ENCODE data around the gene ZCCHC7. TPM values are rescaled to one million over a fixed set of nuclear protein-coding genes. Genes with fewer than 3 reads are reported as not detected.

ZCCHC7 gene
- total and polyA plus RNA-seq, 9 donors: 15.8 to 37.4 (median 28.4) TPM

DNA sequence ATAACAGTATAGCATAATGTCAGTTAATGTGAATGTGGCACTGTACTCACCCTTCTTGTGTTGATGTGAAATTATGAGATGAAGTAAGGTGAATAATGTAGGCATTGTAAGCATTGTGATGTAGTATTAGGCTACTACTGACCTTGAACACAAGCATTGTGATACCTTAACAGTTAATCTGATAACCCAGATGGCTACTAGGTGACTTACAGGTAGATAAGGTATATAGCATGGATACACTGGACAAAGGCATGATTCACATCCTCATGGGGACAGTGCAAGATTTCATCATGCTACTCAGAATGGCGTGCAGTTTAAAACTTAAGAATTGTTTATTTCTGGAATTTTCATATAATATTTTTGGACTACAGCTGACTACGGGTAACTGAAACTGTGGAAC, 134.8 kb downstream of the ZCCHC7 start:
- intact Hi-C loops (cut with DNase I): no loop called here
- 98% methylated on average over 2 of the region's 2 CpGs for WGBS, 3 donors

DNA sequence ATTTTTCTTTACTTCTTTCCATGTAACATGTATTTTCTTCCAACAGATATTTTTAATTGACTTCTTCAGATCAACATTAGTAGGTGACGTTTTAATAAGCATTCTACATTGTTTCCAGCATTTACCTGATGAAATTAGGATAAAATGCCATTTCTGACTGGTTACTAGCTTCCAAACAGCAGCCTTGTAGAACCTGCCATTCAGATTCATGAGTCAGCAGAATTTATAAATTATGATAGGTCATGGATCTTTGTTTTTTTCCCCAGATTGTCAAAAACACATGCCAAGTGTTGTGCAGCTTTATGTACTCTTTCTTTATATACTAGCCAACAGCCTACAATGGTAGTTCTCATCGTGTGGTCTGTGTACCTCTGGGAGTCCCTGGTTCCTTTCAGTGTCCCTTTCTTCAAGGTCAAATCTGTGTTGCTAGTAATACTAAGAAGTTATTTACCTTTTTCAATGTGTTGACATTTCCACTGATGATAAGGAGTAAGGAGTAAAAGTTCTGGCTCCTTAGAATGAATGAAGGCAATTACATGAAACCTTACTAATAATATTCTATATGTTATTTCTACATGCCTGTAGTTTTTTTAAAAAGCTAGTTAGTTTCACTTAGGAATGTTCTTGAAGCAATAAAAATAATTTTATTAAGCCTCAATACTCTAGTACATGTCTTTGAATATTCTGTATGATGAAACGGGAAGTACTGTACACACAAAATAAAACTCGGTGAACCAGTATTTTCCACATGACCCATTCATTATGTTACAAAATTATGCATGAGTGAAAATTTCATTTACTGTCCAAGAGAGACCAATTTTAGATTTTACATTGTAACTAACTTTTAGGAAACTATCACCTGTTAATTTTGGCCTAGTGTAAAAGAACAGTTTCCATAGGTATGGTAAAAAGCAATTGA, 135.8 kb downstream of the ZCCHC7 start:
- Histone ChIP-seq H3K36me3 (no peaks in the 10 kb centered on the region), H3K4me3 (no peak overlapping the region), H3K9me3 (no peaks in the 10 kb centered on the region), H3K27me3 (no peaks in the 10 kb centered on the region), H3K4me1 (ENCODE audit: insufficient read depth) (no peaks in the 10 kb centered on the region), H3K27ac (no peak overlapping the region)
- intact Hi-C loops (cut with DNase I): no loop called here
- WGBS, 3 donors: 47 to 81% (median 60%) methylated on average over 4 of the region's 4 CpGs
- TF ChIP-seq EP300 (IDR thresholded peaks at IDR 0.05) (no peak), POLR2A (IDR thresholded peaks at IDR 0.05) (no peak), CTCF (IDR thresholded peaks at IDR 0.05) (no peak)
- no peak for DNase-seq

More for the DNA sequence above, 134.8 kb downstream of the ZCCHC7 start:
- Histone ChIP-seq H3K4me1 (ENCODE audit: insufficient read depth) (no peaks in the 10 kb centered on the region), H3K9me3 (no peaks in the 10 kb centered on the region), H3K27me3 (no peaks in the 10 kb centered on the region), H3K4me3 (no peak overlapping the region), H3K36me3 (no peaks in the 10 kb centered on the region), H3K27ac (no peak overlapping the region)
- DNase-seq: no peak
- no peak for TF ChIP-seq POLR2A (IDR thresholded peaks at IDR 0.05)
- no peak for TF ChIP-seq CTCF (IDR thresholded peaks at IDR 0.05)
- TF ChIP-seq EP300 (IDR thresholded peaks at IDR 0.05): no peak

DNA sequence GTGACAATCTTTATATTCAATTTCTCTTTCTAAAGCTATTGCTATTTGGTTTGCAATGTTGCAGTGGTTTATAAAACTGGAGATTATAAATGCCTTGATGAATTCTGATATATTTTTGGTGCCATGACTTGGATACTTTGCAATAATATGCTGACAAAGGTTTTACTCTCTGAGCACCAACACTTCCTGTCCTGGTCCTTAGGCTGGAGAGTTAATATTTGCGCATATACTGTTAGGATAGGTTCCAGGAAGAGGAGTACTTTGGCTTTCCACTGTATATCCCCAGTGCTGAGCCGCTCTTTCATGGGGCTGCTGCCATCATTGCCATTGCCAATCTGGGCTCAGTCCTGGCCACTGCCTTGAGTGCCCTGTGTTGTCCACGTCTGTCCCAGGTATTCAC, 139.6 kb downstream of the ZCCHC7 start:
- 98 to 99% (median 98%) methylated on average over 3 of the region's 3 CpGs for WGBS, 3 donors
- intact Hi-C loops (cut with DNase I): loop anchor here in 1 of 4 donors (5.0 kb wide), 1 partner anchor 398 kb away; no protein-coding TSS in a partner anchor
- H3K27ac ChIP-seq: no peak overlapping the region
- DNase-seq: no peak
- H3K4me3 ChIP-seq: no peak overlapping the region
- H3K27me3 ChIP-seq: no peaks in the 10 kb centered on the region
- no peaks in the 10 kb centered on the region for H3K4me1 ChIP-seq (ENCODE audit: insufficient read depth)
- no peaks in the 10 kb centered on the region for H3K9me3 ChIP-seq
- no peak for TF ChIP-seq EP300 (IDR thresholded peaks at IDR 0.05)
- TF ChIP-seq POLR2A (IDR thresholded peaks at IDR 0.05): no peak
- TF ChIP-seq CTCF (IDR thresholded peaks at IDR 0.05): no peak
- H3K36me3 ChIP-seq: no peaks in the 10 kb centered on the region

DNA sequence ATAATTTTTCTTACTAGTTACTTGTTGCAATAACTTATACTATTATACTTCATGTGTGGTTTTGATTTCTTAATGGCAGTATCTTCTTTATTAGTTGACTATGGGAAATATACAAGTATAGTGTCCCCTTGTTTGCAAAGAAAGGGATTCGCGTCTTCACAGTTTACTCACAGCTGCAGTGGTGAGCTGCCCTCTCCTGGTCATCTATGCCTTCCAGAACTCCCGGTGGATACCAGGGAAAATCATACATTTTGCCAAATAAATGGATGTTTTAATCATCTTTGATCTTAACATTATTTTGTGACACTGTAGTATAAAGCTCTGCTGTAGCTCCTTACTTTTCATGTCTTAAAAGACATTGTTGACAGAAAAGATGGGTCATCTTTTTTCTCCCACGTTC, 142.0 kb downstream of the ZCCHC7 start:
- 61 to 73% (median 66%) methylated on average over 4 of the region's 4 CpGs for WGBS, 3 donors
- DNase-seq: no peak
- Histone ChIP-seq H3K4me1 (ENCODE audit: insufficient read depth) (no peaks in the 10 kb centered on the region), H3K9me3 (no peaks in the 10 kb centered on the region), H3K27ac (no peak overlapping the region), H3K4me3 (no peak overlapping the region), H3K27me3 (no peaks in the 10 kb centered on the region), H3K36me3 (no peaks in the 10 kb centered on the region)
- intact Hi-C loops (cut with DNase I): loop anchor here in 1 of 4 donors (5.0 kb wide), 1 partner anchor 400 kb away; no protein-coding TSS in a partner anchor
- TF ChIP-seq EP300 (IDR thresholded peaks at IDR 0.05): no peak
- no peak for TF ChIP-seq CTCF (IDR thresholded peaks at IDR 0.05)
- TF ChIP-seq POLR2A (IDR thresholded peaks at IDR 0.05): no peak
